T-cell (primary cell): ENCODE data around the gene GEMIN7. TPM values are rescaled to one million over a fixed set of nuclear protein-coding genes. Genes with fewer than 3 reads are reported as not detected.

Experiments used
- ATAC-seq, 4 experiments: fragments of 200-7000 bp in 3 of 4; fragments of 150-1000 bp in 1 of 4; cut with Tn5 transposase; replicated peaks in 1 of 4; 1 replicate in 3 of 4; 2 replicates in 1 of 4; pipeline ENCODE4 v1.10.0; 2021; ENCODE audit warnings: moderate library complexity in 3 of 4, mild to moderate bottlenecking in 2 of 4, moderate number of reproducible peaks in 1 of 4
- CTCF ChIA-PET, 2 donors: fragments of 300-600 bp; sonication (Branson Sonifier 250); formaldehyde crosslinking; loops; one replicate each; lab custom pipeline; 2022; ENCODE audit warnings: antibody characterized with exemption in 2 of 2; lab: Charles Lee
- POLR2A ChIA-PET, 2 donors: fragments of 300-600 bp; sonication (Branson Sonifier 250); formaldehyde crosslinking; loops; one replicate each; lab custom pipeline; 2022; ENCODE audit warnings: antibody characterized with exemption in 2 of 2; lab: Charles Lee
- DNase-seq, 35 experiments: peaks; one replicate each; pipeline versions ENCODE4 v3.0.0 to v3.0.0-alpha.2; 2013 to 2023
- H3K27ac ChIP-seq: one replicate; pipeline ENCODE4 v1.5.1; 2013; ENCODE audit warnings: low read length
- H3K27me3 ChIP-seq, 2 experiments: replicated peaks in 1 of 2; 1 replicate in 1 of 2; 2 replicates in 1 of 2; pipeline versions ENCODE4 v1.6.1 to v1.7.0; 2013; ENCODE audit warnings: low read length in 1 of 2, mixed read lengths in 1 of 2; ENCODE audit not compliant: control insufficient read depth in 2 of 2, insufficient read depth in 2 of 2; ENCODE audit errors: extremely low read depth in 1 of 2
- H3K36me3 ChIP-seq, 2 donors: 1 replicate in 1 of 2; 2 replicates in 1 of 2; pipeline versions ENCODE4 v1.6.1 to v1.7.0; 2013; ENCODE audit warnings: low read length in 1 of 2; ENCODE audit not compliant: control insufficient read depth in 2 of 2, insufficient read depth in 1 of 2; ENCODE audit errors: extremely low read depth in 1 of 2
- H3K4me1 ChIP-seq, 2 experiments: 1 replicate in 1 of 2; 2 replicates in 1 of 2; pipeline versions ENCODE4 v1.6.1 to v1.7.0; 2013; ENCODE audit warnings: low read length in 2 of 2, mixed read lengths in 1 of 2; ENCODE audit not compliant: insufficient read depth in 2 of 2, control insufficient read depth in 1 of 2; ENCODE audit errors: extremely low read depth in 1 of 2
- H3K4me3 ChIP-seq, 2 donors: 1 replicate in 1 of 2; 2 replicates in 1 of 2; pipeline versions ENCODE4 v1.5.1 to v1.7.0; 2013; ENCODE audit warnings: mild to moderate bottlenecking in 2 of 2, low read length in 1 of 2, moderate library complexity in 1 of 2; ENCODE audit not compliant: control insufficient read depth in 1 of 2; ENCODE audit errors: extremely low read depth in 1 of 2
- H3K9me3 ChIP-seq: 2 replicates; pipeline ENCODE4 v1.7.0; 2013
- H3K27ac Mint-ChIP-seq, 2 donors: one replicate each; pipeline ENCODE4 v1.8.0; 2020 to 2021; ENCODE audit warnings: mild to moderate bottlenecking in 2 of 2, mixed read lengths in 2 of 2
- H3K27me3 Mint-ChIP-seq, 2 donors: one replicate each; pipeline ENCODE4 v1.8.0; 2021 to 2022; ENCODE audit warnings: mixed read lengths in 2 of 2
- H3K36me3 Mint-ChIP-seq: one replicate; pipeline ENCODE4 v1.8.0; 2021; ENCODE audit warnings: mixed read lengths
- H3K4me1 Mint-ChIP-seq, 3 donors: one replicate each; pipeline ENCODE4 v1.8.0; 2020 to 2022; ENCODE audit warnings: mixed read lengths in 3 of 3, mild to moderate bottlenecking in 1 of 3
- H3K4me3 Mint-ChIP-seq, 3 donors: one replicate each; pipeline ENCODE4 v1.8.0; 2020 to 2022; ENCODE audit warnings: mild to moderate bottlenecking in 3 of 3, mixed read lengths in 3 of 3, moderate library complexity in 3 of 3
- H3K9me3 Mint-ChIP-seq, 3 donors: one replicate each; pipeline ENCODE4 v1.8.0; 2020 to 2022; ENCODE audit warnings: mixed read lengths in 3 of 3
- WGBS: methylation state at CpG from one replicate; pipeline ENCODE4 v1.1.5; 2013; ENCODE audit warnings: missing lambda C conversion rate; ENCODE audit not compliant: insufficient coverage; 5-methylcytosine and 5-hydroxymethylcytosine counted together
- total RNA-seq, 35 experiments: library from RNA in 6 of 35; stranded (reverse) in 6 of 35; fragments of 120-200 nt in 1 of 35; gene quantifications; one replicate each; pipeline versions ENCODE4 v1.2.1 to v1.2.4 and lab custom pipeline; 2013 to 2026

The GEMIN7 gene
- total RNA-seq, 5 donors from 2014 or later (not counting 1 experiment from before 2014, with no cell fraction given) = 4.0 to 23.1 (median 22.7) TPM

- Histone ChIP-seq H3K4me1 (peaks cover 0 to 7% of the 10 kb centered on the region in 2 experiments), H3K9me3 (no peaks in the 10 kb centered on the region), H3K4me3 (no peak overlapping the region), H3K27ac (no peak overlapping the region), H3K36me3 (peaks cover 46 to 93% of the 10 kb centered on the region in 2 donors), H3K27me3 (no peaks in the 10 kb centered on the region)
- H3K4me1 Mint-ChIP-seq = peaks cover 4 to 11% (median 5%) of the 10 kb centered on the region in 3 donors
- no peaks in the 10 kb centered on the region for H3K9me3 Mint-ChIP-seq
- CTCF ChIA-PET = interaction anchor here (1.0 to 1.4 kb wide), 4 partner anchors 20 to 213 kb away, joined by 3 to 9 read pairs (median 4); partner anchors contain the start of genes CLASRP (in 1 of the 2) and NECTIN2 (in 1 of the 2)
- peaks cover 55% of the 10 kb centered on the region for H3K36me3 Mint-ChIP-seq
- POLR2A ChIA-PET = no interaction called here
- ATAC-seq = peak in 1 of 4 experiments; percentile 10
- DNase-seq = no peak
- no peak overlapping the region for H3K4me3 Mint-ChIP-seq
- H3K27me3 Mint-ChIP-seq = no peaks in the 10 kb centered on the region
- WGBS = 92% methylated on average over 14 of the region's 14 CpGs
- H3K27ac Mint-ChIP-seq = no peak overlapping the region
Observed at GRCh38 chr19:45058622-45059159, 20.4 kb upstream of the GEMIN7 start.

GRCh38 chr19:45059258-45059965 is 19.6 kb upstream of the GEMIN7 start:
- Histone ChIP-seq H3K4me1 (peaks cover 0 to 7% of the 10 kb centered on the region in 2 experiments), H3K27ac (no peak overlapping the region), H3K4me3 (no peak overlapping the region), H3K27me3 (no peaks in the 10 kb centered on the region), H3K9me3 (no peaks in the 10 kb centered on the region), H3K36me3 (peaks cover 49 to 89% of the 10 kb centered on the region in 2 donors)
- ChIA-PET CTCF (interaction anchor here (0.6 to 1.4 kb wide), 10 partner anchors 18 to 336 kb away, joined by 3 to 9 read pairs (median 3); partner anchors contain the start of genes CLASRP (in 1 of the 2) and NECTIN2 (in 1 of the 2)), POLR2A (interaction anchor here in 1 of 2 donors (0.5 kb wide), 1 partner anchor 20 kb away, joined by 3 read pairs; no protein-coding TSS in a partner anchor)
- Mint-ChIP-seq H3K27ac (no peak overlapping the region), H3K27me3 (no peaks in the 10 kb centered on the region), H3K9me3 (no peaks in the 10 kb centered on the region), H3K36me3 (peaks cover 52% of the 10 kb centered on the region), H3K4me3 (no peak overlapping the region), H3K4me1 (peaks cover 4 to 11% (median 5%) of the 10 kb centered on the region in 3 donors)
- WGBS = 72% methylated on average over 16 of the region's 16 CpGs
- ATAC-seq (peak; percentile 71 to 89 (median 86)), DNase-seq (peak; percentile 59 to 91 (median 80))

DNA sequence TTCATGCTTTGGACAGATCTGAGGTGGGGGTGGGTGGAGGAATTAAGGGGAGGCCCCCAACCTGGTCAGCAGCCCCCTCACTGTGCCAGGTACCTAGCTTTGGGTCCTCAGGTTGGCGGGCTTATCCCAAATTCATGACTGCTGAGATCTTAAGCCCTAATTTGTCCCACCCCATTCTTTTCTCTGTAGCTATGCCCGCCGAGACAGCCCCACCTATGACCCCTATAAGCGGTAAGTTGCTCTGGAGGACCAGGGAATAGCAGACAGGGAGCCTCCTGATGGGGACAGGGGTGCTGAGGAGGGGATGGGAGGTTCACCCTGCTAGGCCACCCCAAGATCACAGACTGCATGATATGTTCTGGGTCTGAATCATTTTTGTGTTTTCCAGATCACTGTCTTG is 17.1 kb upstream of the GEMIN7 start:
- no peak for ATAC-seq
- POLR2A ChIA-PET = interaction anchor here in 1 of 2 donors (0.5 kb wide), 1 partner anchor 54 kb away, joined by 11 read pairs; no protein-coding TSS in a partner anchor
- H3K4me1 Mint-ChIP-seq = peaks cover 4 to 11% (median 5%) of the 10 kb centered on the region in 3 donors
- H3K27ac Mint-ChIP-seq = no peak overlapping the region
- no peak overlapping the region for H3K27ac ChIP-seq
- CTCF ChIA-PET = no interaction called here
- H3K9me3 ChIP-seq = no peaks in the 10 kb centered on the region
- DNase-seq = no peak
- H3K4me3 ChIP-seq = no peak overlapping the region
- peaks cover 0 to 7% of the 10 kb centered on the region in 2 experiments for H3K4me1 ChIP-seq
- H3K27me3 ChIP-seq = no peaks in the 10 kb centered on the region
- no CpG with 5 or more reads among the region's 4 CpGs for WGBS
- H3K27me3 Mint-ChIP-seq = no peaks in the 10 kb centered on the region
- no peak overlapping the region for H3K4me3 Mint-ChIP-seq
- no peaks in the 10 kb centered on the region for H3K9me3 Mint-ChIP-seq
- H3K36me3 Mint-ChIP-seq = peaks cover 50% of the 10 kb centered on the region
- H3K36me3 ChIP-seq = peaks cover 38 to 85% of the 10 kb centered on the region in 2 donors

GRCh38 chr19:45063851-45064801 is 14.9 kb upstream of the GEMIN7 start:
- Mint-ChIP-seq H3K27ac (no peak overlapping the region), H3K4me1 (peaks cover 3 to 10% (median 3%) of the 10 kb centered on the region in 3 donors), H3K27me3 (no peaks in the 10 kb centered on the region), H3K9me3 (no peaks in the 10 kb centered on the region), H3K4me3 (no peak overlapping the region), H3K36me3 (peaks cover 37% of the 10 kb centered on the region)
- over 99% methylated on average over 51 of the region's 85 CpGs for WGBS
- ATAC-seq (no peak), DNase-seq (no peak)
- H3K27me3 ChIP-seq = no peaks in the 10 kb centered on the region
- no peaks in the 10 kb centered on the region for H3K9me3 ChIP-seq
- no peak overlapping the region for H3K27ac ChIP-seq
- CTCF ChIA-PET = interaction anchor here in 1 of 2 donors (0.6 kb wide), 1 partner anchor 23 kb away, joined by 7 read pairs; no protein-coding TSS in a partner anchor
- H3K36me3 ChIP-seq = peaks cover 32 to 76% of the 10 kb centered on the region in 2 donors
- H3K4me3 ChIP-seq = no peak overlapping the region
- POLR2A ChIA-PET = no interaction called here
- H3K4me1 ChIP-seq = peaks cover 0 to 7% of the 10 kb centered on the region in 2 experiments

DNA sequence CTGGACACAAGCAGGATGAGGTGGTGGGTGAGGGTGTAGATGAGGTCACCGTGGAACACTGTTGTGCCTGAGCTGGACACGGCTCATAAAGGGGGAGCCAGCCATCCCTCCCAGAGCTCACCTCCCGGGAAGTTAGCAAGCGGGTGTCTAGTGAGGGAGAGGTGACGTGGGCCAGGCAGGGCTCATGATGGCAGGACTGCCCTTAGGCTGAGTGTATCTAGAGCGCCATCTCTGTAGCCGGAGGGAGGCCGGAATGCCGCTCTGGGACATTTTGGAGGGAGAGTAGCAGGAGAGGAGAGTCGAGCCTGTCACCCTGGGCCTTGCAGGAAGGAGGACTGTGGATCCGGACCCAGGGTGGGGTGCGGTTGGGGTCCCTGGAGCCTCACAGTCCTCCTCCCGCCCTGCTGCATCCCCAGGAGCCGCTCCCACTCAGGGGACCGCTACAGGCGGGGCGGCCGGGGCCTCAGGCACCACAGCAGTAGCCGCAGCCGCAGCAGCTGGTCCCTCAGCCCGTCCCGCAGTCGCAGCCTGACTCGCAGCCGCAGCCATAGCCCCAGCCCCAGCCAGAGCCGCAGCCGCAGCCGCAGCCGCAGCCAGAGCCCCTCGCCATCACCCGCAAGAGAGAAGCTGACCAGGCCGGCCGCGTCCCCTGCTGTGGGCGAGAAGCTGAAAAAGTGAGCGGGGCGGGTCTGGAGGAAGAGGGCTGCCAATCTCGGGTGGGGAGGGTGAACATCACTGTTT is 12.0 kb upstream of the GEMIN7 start:
- Mint-ChIP-seq H3K4me1 (no peaks in the 10 kb centered on the region), H3K27me3 (no peaks in the 10 kb centered on the region), H3K36me3 (peaks cover 23% of the 10 kb centered on the region), H3K9me3 (no peaks in the 10 kb centered on the region), H3K27ac (peak overlapping the region in 1 of 2 donors; percentile 28), H3K4me3 (no peak overlapping the region)
- Histone ChIP-seq H3K36me3 (peaks cover 35 to 69% of the 10 kb centered on the region in 2 donors), H3K9me3 (no peaks in the 10 kb centered on the region), H3K27me3 (no peaks in the 10 kb centered on the region), H3K4me3 (no peak overlapping the region), H3K27ac (no peak overlapping the region), H3K4me1 (no peaks in the 10 kb centered on the region)
- no peak for DNase-seq
- WGBS = 96% methylated on average over 29 of the region's 38 CpGs
- ChIA-PET POLR2A (interaction anchor here (0.6 kb wide), 2 partner anchors 92 to 1562 kb away, joined by 5 to 6 read pairs; no protein-coding TSS in a partner anchor), CTCF (no interaction called here)
- no peak for ATAC-seq
